SKM-1 (cell line): ENCODE results near the gene ZNF222.

ENCODE experiments used
- DNase-seq: peaks from one replicate; lab custom pipeline; 2025; ENCODE audit not compliant: unreplicated experiment; lab: John Stamatoyannopoulos, UW

ZNF222 gene

DNA sequence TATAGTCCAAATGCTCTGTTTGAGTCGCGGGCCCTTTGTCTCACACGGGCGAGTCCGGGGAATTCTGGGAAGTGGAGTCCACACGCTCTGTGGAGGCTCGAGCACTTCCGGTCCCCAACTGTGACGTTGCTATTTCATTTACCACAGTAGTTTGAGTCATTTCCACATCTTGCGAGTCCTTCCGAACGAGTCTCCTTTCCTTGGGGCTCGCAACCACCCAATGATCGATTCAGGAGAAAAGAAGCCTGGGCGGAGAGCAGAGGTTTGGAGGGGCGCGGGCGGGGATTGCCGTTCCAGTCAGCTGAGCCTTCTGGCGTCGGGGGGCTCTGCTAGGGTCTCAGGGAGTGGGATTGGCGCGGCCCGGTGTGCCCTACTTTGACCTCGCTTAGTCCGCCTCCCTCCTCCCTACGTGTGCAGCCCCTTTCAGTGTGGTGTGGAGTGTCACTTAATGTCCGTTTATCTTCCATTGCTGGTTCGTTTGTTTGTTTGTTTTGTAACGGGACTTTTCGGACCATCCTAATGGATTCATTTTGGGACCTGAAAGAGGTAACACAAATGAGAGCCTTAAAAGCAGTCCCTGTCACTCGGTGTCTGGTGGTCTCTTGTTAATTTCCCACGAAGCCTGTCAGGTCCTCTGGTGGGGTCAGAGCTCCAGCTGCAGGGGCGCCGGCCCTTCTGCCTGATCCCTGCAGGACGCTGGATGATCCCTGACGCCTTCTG is at the start of gene ZNF222:
Gene ZNF222 (plus strand): TSS at position 163 of the 720 bp plus-strand sequence. CDS start 58 bp downstream, at position 221.
- DNase-seq, result peak; percentile 47

DNA sequence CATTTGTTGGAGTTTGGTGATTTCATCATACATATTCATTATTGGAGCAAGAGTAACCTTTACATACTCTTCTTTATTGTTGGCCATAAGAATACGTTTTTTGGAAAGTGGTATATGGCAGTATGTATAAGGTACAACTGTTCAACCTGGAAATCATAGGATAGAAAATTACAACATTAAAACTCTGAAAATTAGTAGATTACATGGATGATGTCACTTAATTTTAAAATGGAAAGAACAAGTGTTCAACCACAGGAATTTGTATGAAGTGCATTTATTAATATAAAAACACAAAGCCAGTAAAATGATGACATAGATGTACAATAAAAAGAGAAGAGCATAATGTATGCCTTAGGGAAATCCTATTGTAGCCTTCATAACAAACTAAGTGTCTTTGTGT is 48.4 kb upstream of the ZNF222 start:
- DNase-seq, result no peak

DNA sequence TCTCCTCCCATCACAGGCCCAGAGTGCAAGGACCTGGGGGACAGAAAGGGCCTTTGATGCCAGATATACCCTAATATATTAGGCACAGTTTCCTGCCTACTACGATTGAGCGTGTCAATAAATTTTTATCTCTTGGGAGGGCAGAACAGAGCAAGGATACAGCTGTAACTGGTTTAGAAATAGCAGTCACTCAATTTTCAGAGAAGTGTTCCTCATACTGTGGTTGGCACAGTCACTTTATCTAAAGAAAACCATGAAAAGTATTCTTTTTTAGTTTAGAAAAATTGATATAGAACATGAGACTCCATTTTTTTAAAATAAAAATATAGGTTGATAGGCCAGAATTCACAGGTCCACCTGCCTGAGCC is 41.7 kb upstream of the ZNF222 start:
- no peak for DNase-seq

DNA sequence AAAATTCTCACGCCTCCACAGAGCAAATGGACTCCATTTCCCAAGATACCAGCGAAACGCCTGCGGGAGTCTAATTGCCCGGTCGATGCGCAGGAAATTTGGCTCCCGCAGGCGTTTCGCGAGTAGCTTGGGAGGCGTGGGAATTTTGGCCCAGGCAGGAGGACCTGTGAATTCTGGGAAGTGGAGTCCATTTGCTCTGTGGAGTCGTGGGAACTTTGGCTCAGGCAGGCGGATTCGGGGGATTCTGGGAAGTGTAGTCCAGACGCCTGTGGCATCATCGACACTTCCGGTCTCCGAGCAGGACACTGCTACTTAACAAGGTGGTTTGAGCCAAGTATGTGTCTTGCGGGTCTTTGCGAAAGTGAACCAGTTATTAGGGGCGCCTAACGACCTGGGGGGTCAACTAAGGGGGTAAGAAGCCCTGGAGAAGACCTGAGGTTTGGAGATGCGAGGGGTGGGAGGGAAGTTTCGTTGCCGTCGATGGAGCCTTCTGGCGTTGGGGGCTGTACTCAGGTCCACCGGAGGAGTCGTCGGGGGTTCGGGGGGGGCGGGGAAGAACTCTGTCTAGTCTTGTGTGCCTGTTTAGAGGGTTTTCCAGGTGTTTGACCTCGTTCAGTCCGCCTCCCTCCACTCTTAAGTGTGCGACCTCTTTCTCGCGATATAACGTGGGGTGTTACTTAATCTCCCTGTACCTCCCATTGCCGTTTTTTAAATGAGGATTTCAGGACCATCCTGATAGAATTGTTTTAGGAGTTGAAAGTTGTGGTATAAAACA is 41.1 kb upstream of the ZNF222 start, which contains the start of gene ZNF155:
Gene ZNF155 (plus strand): TSS at position 277 of the 775 bp plus-strand sequence. CDS start 4,356 bp downstream, outside the sequence.
- DNase-seq, result peak; percentile 27

DNA sequence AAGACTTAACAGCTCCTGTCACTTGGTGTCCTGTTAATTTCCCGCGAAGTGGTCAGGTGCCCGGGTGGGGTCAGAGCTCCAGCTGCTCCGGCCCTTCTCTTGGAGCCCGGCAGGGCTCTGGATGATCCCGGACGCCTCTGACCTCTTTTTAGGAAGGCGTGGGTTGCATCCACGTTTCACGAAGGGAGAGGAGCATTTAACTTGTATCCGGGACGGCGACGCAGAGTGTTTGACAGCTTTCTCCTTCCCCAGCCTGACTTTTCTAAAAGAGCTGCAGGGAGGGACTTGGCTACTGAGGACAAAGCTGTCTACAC is 40.5 kb upstream of the ZNF222 start:
- no peak for DNase-seq

DNA sequence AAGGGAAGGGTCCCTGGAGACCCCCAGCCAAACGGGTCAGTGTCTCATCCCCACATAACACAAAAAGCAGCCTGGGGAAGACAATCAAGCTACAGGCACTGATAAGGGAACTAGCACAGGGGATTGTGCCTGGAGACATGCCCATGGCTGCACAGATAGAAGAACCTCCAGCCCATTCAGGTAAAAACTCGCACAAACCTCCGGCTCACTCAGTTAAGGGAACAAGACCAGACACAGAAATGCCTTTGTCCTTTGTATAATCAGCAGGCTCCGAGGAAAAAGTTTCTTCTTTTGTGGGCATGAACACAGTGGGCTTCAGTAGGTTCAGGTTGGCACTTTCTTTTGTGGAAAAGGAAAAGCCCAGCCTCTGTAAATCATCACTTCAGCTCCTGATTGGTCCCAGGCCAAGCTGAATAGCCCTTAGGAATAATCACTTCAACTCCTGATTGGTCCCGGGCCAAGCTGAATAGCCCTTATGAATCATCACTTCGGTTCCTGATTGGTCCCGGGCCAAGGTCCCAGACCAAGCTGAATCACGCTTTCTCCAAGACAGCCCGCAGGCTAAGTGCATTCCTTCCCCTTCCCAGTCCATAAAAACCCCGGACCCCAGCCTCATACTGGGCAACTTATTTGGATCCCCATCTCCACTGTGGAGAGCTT is 27.4 kb upstream of the ZNF222 start:
- no peak for DNase-seq

DNA sequence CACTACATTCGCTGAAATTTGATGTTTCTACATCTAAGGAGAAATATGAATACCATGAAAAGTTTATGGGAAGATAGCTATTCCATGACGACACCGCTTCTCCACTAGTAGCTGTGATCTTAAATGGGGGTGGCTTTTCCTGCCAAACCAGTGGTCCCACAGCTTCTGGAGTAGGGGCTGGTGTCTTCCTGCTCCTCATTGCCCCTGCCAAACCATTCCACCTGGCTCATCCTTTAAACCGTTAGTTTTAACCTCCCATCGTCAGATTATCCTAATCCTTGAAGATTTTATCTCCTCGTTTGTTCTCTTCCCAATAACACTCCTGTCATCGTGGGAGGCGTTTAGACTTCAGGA is 23.0 kb upstream of the ZNF222 start:
- DNase-seq, result no peak

DNA sequence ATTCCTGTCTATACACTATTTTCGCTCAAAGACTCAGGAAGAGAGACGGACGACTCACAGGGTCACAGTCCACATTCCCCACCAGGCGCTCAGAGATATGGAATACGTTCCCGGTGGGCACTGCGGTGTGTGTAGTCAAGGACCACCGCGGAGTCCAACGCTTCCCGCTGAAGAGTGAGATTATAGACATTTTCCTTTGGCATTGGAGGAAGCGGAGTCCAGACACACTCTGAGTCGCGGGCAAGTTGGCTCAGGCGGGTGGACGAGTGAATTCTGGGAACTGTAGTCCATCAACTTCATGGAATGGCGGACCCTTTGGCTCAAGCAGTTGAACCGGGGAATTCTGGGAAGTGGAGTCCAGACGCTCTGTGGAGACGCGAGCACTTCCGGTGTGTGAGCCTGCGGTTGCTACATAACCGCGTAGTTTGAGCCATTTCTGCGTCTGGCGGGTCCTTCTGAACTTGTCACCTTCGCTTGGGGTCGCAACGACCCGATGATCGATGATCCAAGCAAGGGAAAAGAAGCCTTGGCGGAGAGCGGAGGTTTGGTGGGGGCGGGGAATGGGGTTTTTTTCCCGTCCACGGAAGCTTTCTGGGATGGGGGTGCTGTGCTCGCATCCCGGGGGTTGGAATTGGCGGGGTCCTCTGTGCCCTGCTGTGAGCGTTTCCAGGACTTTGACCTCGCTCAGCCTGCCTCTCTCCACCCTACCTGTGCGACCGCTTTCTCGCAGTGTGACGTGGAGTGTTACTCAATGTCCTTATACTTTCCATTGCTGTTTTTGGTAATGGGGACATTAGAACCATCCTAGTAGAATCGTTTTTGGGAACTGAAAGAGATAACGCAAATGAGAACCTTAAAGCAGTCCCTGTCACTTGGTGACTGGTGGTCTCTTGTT is 22.4 kb upstream of the ZNF222 start, which contains the start of gene ZNF230:
Gene ZNF230 (plus strand): TSS at position 392 of the 895 bp plus-strand sequence. CDS start 4,122 bp downstream, outside the sequence.
- peak; percentile 48 for DNase-seq

DNA sequence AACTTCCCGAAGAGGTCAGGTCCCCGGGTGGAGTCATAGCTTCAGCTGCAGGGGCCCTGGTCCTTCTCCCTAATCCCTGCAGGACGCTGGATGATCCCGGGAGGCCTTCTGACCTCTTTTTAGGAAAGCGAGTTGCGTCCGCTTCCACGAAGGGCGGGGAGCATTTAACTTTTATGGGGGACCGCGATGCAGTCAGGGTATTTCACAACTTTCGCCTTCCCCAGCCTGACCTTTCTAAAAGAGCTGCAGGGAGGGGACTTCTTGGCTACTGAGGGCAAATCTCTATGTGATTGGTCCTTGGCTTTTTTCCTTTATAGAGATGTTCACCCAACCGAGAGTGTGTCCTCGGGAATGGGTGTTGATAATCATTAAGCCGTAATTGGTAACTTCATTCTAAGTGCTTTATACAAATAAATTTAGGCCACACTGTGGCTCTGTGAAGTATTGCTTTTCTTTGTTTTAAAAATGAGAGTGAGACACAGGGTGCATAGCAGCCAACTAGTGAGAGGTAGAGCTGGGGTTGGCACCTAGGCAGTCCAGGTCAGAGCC is 21.6 kb upstream of the ZNF222 start:
- no peak for DNase-seq

DNA sequence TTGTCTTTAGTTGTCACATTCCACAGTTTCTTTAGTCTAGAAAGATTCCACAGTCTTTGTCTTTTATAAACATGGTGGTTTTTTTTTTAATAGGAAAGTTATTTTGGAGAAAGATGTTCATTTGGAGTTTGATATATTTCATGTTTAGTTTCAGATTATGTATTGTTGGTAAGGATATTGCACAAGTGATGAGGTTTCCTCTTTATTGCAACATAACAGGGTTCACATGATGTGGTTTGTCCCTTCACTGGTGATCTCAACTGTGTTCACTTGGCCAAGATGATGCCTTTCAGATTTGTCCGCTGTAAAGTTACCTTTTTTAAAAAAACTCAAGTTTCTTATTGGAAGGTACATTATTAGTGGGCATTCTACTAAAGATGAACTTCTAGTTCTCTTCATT is 19.2 kb upstream of the ZNF222 start:
- peak; percentile 21 for DNase-seq

DNA sequence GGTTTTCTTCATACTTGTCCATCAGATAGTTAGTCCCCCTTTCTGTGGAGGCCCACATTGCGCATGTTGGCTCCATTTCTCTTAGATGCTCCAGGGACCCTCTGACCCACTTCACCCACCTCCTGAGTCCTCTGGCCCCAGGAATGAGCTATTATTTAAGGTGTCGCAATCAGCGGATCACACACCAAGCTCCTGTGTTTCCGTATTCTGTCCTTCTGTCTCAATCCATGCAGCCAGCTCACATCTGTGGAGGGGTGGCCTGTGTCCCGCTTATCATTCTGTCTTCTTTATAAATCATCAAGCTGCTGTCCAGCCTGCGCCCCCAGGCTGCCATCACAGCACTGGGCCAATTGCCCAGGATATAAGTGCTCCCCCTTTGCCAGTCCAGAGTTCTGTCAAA is 17.7 kb upstream of the ZNF222 start:
- no peak for DNase-seq

DNA sequence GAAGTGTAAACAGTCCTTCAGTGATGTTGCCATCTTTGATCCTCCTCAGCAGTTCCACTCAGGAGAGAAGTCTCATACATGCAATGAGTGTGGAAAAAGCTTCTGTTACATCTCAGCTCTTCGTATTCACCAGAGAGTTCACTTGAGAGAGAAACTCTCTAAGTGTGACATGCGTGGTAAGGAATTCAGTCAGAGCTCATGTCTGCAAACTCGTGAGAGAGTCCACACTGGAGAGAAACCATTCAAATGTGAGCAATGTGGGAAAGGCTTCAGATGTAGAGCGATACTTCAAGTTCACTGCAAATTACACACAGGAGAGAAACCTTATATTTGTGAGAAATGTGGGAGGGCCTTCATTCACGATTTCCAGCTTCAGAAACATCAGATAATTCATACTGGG is 14.7 kb upstream of the ZNF222 start:
- DNase-seq, result no peak

DNA sequence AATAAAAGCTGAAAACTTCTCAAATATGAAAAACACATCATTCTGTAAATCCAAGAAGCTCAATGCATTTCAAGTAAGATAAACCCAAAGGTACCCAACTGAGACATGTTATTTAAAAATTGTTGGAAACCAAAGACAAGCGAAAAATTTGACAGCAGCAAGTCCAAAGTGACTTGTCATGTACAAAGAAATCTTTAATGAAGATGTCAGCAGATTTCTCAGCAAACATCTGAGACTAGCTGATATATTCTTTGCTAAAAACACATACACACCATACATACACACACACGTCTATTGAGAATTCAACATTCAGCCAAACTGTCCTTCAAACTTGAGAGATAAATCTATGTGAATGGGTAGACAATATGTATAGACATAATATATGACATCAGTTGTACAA is 5.7 kb upstream of the ZNF222 start:
- no peak for DNase-seq

DNA sequence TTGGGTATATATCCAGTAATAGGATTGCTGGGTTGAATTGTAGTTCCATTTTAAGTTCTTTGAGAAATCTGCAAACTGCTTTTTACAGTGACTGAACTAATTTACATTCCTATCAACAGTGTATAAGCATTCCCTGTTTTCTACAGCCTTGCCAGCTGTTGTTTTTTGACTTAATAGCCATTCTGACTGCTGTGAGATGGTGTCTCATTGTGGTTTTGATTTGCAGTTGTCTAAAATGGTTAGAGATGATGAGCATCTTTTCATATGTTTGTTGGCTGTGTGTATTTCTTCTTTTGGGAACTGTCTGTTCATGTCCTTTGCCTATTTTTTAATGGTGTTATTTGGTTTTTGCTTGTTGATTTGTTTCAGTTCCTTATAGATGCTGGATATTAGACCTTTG is 4.0 kb upstream of the ZNF222 start:
- no peak for DNase-seq

DNA sequence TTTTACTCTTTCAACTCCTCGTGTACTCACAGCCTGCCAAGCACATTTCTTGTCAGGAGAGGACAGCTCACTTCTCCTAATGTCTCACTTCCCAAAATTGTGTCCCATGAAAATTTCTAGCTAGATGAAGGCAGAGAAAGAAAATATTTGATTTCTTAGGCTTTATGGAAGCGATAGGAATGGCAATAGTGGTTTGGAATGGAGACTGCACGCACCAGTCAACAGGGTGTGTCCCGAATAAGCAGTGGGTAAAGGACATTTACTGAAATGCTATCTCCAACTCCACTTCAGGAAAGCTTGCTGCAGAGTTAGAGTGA is 321 bp upstream of the ZNF222 start:
- DNase-seq, result no peak

DNA sequence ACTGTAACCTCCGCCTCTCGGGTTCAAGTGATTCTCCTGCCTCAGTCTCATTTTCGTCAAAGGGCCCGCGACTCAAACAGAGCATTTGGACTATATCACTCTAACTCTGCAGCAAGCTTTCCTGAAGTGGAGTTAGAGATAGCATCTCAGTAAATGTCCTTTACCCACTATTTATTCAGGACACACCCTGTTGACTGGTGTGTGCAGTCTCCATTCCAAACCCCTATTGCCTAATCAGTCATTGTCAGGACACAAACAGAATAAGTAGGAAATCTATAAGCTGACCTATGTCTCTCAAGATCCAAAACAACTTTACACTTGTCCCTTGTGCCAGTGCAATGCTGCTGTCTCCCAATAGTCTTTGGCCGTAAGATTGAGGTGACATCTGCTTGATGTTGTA is 1.4 kb downstream of the ZNF222 start:
- no peak for DNase-seq

DNA sequence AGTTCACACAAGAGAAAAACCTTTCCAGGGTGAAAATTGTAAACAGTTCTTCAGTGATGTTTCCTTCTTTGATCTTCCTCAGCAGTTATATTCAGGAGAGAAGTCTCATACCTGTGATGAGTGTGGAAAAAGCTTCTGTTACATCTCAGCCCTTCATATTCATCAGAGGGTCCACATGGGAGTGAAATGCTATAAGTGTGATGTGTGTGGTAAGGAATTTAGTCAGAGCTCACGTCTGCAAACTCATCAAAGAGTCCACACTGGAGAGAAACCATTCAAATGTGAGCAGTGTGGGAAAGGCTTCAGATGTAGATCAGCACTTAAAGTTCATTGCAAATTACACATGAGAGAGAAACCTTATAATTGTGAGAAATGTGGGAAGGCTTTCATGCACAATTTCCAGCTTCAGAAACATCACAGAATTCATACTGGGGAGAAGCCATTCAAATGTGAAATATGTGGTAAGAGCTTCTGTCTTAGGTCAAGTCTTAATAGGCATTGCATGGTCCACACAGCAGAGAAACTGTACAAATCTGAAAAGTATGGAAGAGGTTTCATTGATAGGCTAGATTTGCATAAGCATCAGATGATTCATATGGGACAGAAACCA is 6.9 kb downstream of the ZNF222 start:
- DNase-seq, result no peak

DNA sequence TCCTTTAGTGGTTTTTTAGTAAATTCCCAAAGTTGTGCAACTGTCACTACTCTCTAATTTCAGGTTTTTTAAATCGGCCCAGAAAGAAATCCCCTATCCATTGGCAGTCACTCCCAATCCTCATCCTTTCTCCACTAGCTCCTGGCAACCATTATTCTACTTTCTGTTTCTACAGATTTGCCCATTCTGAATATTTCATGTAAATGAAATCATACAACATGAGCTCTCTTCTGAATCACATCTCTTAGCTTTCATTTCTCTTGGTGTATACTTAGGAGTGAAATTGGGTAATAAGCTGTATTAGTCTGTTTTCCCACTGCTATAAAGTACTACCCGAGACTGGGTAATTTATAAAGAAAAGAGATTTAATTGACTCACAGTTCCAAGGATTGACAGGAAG is 17.0 kb downstream of the ZNF222 start:
- no peak for DNase-seq

DNA sequence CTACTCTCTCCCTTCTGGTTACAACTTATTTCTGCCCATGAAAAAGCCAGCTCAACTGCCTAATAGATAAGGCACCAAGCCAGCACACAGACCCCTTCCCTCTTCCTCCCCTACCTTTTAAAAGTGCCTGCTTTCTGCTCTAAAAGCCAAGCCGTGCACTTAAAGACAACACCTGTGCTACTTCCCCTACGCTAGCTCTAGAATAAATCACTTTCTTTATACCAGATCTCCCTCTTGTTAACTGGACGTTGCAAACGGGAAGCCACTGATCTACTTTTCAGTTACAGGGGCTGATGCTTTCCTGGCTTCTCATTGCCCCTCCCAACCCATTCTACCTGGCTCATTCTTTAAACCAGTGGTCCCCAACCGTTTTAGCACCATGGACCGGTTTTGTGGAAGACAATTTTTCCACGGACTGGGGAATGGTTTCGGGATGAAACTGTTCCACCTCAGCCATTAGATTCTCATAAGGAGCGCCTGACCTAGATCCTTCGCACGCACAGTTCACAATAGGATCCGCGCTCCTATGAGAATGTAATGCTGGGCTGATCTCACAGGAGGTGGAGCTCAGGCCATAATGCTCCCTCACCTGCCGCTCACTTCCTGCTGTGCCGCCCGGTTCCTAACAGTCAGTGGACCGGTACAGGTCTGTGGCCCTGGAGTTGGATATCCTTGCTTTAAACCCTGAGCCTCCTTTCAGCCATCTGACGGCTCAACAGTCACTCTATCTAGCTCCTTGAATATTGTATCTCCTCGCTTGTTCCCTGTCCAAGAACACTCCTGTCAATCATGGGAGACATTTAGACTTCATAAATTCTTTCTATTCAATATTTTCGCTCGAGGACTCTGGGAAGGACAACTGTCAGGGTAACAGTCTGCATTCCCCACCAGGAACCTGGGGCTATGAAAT is 25.8 kb downstream of the ZNF222 start:
- no peak for DNase-seq
